Caco-2 (cell line): ENCODE measurements around the gene GRB10. TPM values are rescaled to one million over a fixed set of nuclear protein-coding genes. Genes with fewer than 3 reads are reported as not detected.

ENCODE experiments used
- BruUV-seq: library from RNA; stranded (reverse); fragments of 400-500 nt; replicated peaks from 2 replicates; lab custom pipeline; 2021; lab: Mats Ljungman, UMichigan
- CTCF ChIA-PET: fragments of 300-600 bp; sonication (Branson Sonifier 250); formaldehyde crosslinking; loops from one replicate; lab custom pipeline; 2022; ENCODE audit warnings: antibody characterized with exemption; lab: Charles Lee
- POLR2A ChIA-PET: fragments of 300-600 bp; sonication (Branson Sonifier 250); formaldehyde crosslinking; loops from one replicate; lab custom pipeline; 2022; ENCODE audit warnings: antibody characterized with exemption; lab: Charles Lee
- DNase-seq, 2 experiments: peaks; one replicate each; pipeline versions ENCODE4 v3.0.0 to v3.0.0-alpha.2; 2020 to 2022
- H3K27me3 ChIP-seq: replicated peaks from 2 replicates; pipeline ENCODE4 v1.6.0; 2011; ENCODE audit warnings: low read length; ENCODE audit not compliant: control insufficient read depth, insufficient read depth
- H3K36me3 ChIP-seq: 2 replicates; pipeline ENCODE4 v1.5.1; 2011; ENCODE audit warnings: low read length; ENCODE audit not compliant: control insufficient read depth, insufficient read depth
- H3K4me1 ChIP-seq: fragments of 250-450 bp; sonication (Bioruptor Pico); 2 replicates; pipeline ENCODE4 v1.5.1; 2020; ENCODE audit warnings: mild to moderate bottlenecking
- H3K4me3 ChIP-seq: 2 replicates; pipeline ENCODE4 v1.5.1; 2011; ENCODE audit warnings: low read depth, mild to moderate bottlenecking, control low read depth, low read length
- H3K9me3 ChIP-seq: fragments of 250-450 bp; sonication (Bioruptor Pico); 2 replicates; pipeline ENCODE4 v1.5.1; 2020; ENCODE audit warnings: mild to moderate bottlenecking, moderate library complexity
- H3K27ac Mint-ChIP-seq: one replicate; pipeline ENCODE4 v1.8.0; 2022; ENCODE audit warnings: mixed read lengths; ENCODE audit not compliant: unreplicated experiment
- H3K27me3 Mint-ChIP-seq: one replicate; pipeline ENCODE4 v1.8.0; 2022; ENCODE audit warnings: mixed read lengths; ENCODE audit not compliant: insufficient read depth, unreplicated experiment
- H3K36me3 Mint-ChIP-seq: one replicate; pipeline ENCODE4 v1.8.0; 2022; ENCODE audit warnings: mild to moderate bottlenecking, mixed read lengths; ENCODE audit not compliant: insufficient read depth, unreplicated experiment
- H3K4me1 Mint-ChIP-seq: one replicate; pipeline ENCODE4 v1.8.0; 2022; ENCODE audit warnings: low read depth, mixed read lengths; ENCODE audit not compliant: unreplicated experiment
- H3K4me3 Mint-ChIP-seq: one replicate; pipeline ENCODE4 v1.8.0; 2022; ENCODE audit warnings: mild to moderate bottlenecking, moderate library complexity, mixed read lengths; ENCODE audit not compliant: unreplicated experiment
- H3K9me3 Mint-ChIP-seq: one replicate; pipeline ENCODE4 v1.8.0; 2022; ENCODE audit warnings: mixed read lengths; ENCODE audit not compliant: unreplicated experiment
- intact Hi-C: fragments of 100-400 bp; cut with micrococcal nuclease; formaldehyde crosslinking; loops from one replicate; pipeline ENCODE4 v1.10.0; 2022; ENCODE audit not compliant: unreplicated experiment
- total RNA-seq: library from RNA; stranded (reverse); gene quantifications from 2 replicates; pipeline ENCODE4 v1.2.3, GENCODE V29; 2022
- TF ChIP-seq, protein P1 (sequence below), 2 experiments: fragments of 200-600 bp in 1 of 2; IDR thresholded peaks; 1 replicate in 1 of 2; 2 replicates in 1 of 2; pipeline versions ENCODE4 v1.5.1 to v1.8.0; 2011 to 2022; ENCODE audit warnings: antibody characterized with exemption in 1 of 2, control low read depth in 1 of 2, inconsistent platforms in 1 of 2, low read depth in 1 of 2, low read length in 1 of 2, mild to moderate bottlenecking in 1 of 2, moderate library complexity in 1 of 2; ENCODE audit not compliant: insufficient read depth in 1 of 2, severe bottlenecking in 1 of 2, unreplicated experiment in 1 of 2

GRB10 gene
- total RNA-seq, 1 experiment from 2014 or later, result 79.3 TPM

DNA sequence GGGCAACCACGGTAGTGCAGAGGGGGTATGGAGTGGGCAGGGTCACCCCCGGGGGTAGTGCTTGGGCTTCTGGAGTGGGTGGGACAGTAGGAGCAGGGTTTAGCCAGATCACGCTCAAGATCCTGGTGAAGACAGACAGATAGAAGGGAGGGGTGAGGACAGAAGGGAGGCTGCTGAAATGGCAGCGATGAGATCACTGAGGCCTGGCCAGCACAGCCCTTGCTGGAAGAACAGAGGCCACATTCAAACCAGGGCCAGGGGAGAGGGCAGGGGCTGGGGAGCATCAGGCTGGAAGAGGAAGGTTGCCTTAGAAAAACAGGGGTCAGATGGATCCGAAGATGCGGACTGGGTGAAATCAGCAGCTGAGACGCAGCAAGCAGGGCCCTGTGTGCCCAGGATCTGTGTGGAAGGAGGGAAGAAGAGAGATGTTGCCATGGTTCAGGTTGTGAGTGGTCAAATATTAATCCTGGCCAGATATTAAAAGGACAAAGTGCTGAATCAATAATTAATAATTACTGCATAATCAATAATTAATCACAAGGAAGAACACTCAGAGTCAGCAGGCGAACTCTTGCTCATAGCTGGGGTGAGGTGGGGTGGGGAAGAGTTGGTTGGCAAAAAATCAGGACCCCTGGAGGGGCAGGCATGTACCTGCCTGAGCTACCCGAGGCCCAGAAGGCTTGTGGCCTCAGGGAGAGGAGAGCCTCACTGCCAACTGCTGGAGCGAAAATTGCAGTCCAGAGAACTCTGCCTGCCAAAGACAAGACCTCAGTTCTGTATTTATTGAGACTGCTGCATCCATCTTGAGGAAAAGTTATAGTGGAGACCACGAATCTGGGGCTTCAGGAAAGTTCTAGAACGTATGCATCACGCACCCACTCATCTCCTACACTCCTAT, 105.7 kb downstream of the GRB10 start:
- no peaks in the 10 kb centered on the region for H3K9me3 ChIP-seq
- TF ChIP-seq, protein P1, sequence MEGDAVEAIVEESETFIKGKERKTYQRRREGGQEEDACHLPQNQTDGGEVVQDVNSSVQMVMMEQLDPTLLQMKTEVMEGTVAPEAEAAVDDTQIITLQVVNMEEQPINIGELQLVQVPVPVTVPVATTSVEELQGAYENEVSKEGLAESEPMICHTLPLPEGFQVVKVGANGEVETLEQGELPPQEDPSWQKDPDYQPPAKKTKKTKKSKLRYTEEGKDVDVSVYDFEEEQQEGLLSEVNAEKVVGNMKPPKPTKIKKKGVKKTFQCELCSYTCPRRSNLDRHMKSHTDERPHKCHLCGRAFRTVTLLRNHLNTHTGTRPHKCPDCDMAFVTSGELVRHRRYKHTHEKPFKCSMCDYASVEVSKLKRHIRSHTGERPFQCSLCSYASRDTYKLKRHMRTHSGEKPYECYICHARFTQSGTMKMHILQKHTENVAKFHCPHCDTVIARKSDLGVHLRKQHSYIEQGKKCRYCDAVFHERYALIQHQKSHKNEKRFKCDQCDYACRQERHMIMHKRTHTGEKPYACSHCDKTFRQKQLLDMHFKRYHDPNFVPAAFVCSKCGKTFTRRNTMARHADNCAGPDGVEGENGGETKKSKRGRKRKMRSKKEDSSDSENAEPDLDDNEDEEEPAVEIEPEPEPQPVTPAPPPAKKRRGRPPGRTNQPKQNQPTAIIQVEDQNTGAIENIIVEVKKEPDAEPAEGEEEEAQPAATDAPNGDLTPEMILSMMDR (IDR thresholded peaks at IDR 0.05; ENCODE audit: insufficient read depth in 1 of 2, low read depth in 1 of 2, low read length in 1 of 2, severe bottlenecking in 1 of 2, unreplicated experiment in 1 of 2), result no peak
- peaks cover 22% of the 10 kb centered on the region for H3K36me3 Mint-ChIP-seq
- H3K27me3 Mint-ChIP-seq, result no peaks in the 10 kb centered on the region
- H3K4me1 Mint-ChIP-seq, result no peaks in the 10 kb centered on the region
- no peak overlapping the region for H3K4me3 ChIP-seq
- ChIA-PET POLR2A (interaction anchor here (0.6 kb wide), 1 partner anchor 25 kb away, joined by 9 read pairs; no protein-coding TSS in a partner anchor), CTCF (no interaction called here)
- no peak overlapping the region for H3K4me3 Mint-ChIP-seq
- no peaks in the 10 kb centered on the region for H3K27me3 ChIP-seq
- H3K4me1 ChIP-seq, result no peaks in the 10 kb centered on the region
- no peak for DNase-seq
- intact Hi-C loops, result loop anchor here (5.0 to 10.0 kb wide), 2 partner anchors 35 to 472 kb away; no protein-coding TSS in a partner anchor
- H3K27ac Mint-ChIP-seq, result peak overlapping the region; percentile 19
- BruUV-seq, result no TSS peak
- H3K36me3 ChIP-seq, result no peaks in the 10 kb centered on the region
- H3K9me3 Mint-ChIP-seq, result no peaks in the 10 kb centered on the region

- CTCF ChIA-PET, result no interaction called here
- no peaks in the 10 kb centered on the region for H3K27me3 ChIP-seq
- no peak overlapping the region for H3K4me3 ChIP-seq
- no peaks in the 10 kb centered on the region for H3K36me3 ChIP-seq
- POLR2A ChIA-PET, result interaction anchor here (0.6 kb wide), 1 partner anchor 25 kb away, joined by 9 read pairs; no protein-coding TSS in a partner anchor
- H3K4me1 Mint-ChIP-seq, result no peaks in the 10 kb centered on the region
- H3K9me3 Mint-ChIP-seq, result no peaks in the 10 kb centered on the region
- no peaks in the 10 kb centered on the region for H3K4me1 ChIP-seq
- peaks cover 29% of the 10 kb centered on the region for H3K36me3 Mint-ChIP-seq
- no peak overlapping the region for H3K4me3 Mint-ChIP-seq
- no peaks in the 10 kb centered on the region for H3K27me3 Mint-ChIP-seq
- TF ChIP-seq, protein P1 (IDR thresholded peaks at IDR 0.05; ENCODE audit: insufficient read depth in 1 of 2, low read depth in 1 of 2, low read length in 1 of 2, severe bottlenecking in 1 of 2, unreplicated experiment in 1 of 2), result no peak
- H3K27ac Mint-ChIP-seq, result peak overlapping the region; percentile 19
- no peaks in the 10 kb centered on the region for H3K9me3 ChIP-seq
- BruUV-seq, result no TSS peak
- no peak for DNase-seq
- intact Hi-C loops, result loop anchor here (5.0 to 10.0 kb wide), 2 partner anchors 34 to 471 kb away; no protein-coding TSS in a partner anchor
Measured at GRCh38 chr7:50676079-50676478, 106.6 kb downstream of the GRB10 start.

DNA sequence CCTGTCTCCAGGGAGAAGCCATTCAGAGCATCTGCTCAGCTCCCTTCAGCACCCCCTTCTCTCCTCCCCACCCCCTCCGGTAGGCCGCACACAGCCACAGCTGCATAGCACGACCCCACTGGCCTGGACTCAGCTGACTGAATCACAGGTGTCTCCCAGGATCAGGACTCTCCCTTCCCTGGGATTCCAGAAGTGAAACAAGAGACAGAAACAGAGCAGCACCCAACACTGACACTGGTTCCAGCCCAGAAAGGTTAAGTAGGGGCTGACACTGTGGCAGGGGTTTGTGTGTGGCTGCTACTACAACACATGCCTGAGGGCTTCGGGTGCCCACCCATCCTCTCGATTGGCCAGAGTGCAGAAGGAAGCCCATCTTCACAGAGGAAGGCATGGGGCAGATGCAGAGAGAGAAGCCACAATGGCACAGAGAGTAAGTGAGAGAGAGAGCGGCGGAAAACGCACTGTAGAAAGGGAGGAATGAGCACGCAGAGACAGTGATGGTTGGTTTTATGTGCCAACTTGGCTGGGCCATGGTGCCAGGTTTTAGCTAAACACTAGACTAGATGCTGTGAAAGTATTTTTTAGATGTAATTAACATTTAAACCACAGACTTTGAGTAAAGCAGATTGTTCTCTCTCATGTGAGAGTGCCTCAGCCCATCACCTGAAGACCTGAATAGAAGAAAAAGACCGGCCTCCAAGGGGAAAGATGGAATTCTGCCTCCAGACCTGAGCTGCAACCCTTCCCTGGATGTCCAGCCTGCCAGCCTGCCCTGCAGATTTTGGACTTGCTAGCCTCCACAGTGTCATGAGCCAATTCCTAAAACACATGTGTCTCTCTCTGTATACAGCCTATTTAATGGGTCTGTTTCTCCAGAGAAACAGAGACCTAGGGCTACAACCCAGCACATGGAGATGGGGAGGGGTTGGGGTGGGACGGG, 107.5 kb downstream of the GRB10 start:
- Mint-ChIP-seq H3K9me3 (no peaks in the 10 kb centered on the region), H3K36me3 (peaks cover 36% of the 10 kb centered on the region), H3K27me3 (no peaks in the 10 kb centered on the region), H3K27ac (no peak overlapping the region), H3K4me3 (no peak overlapping the region), H3K4me1 (no peaks in the 10 kb centered on the region)
- Histone ChIP-seq H3K27me3 (no peaks in the 10 kb centered on the region), H3K4me1 (peaks cover 3% of the 10 kb centered on the region; the same call in 1 of the 2 replicates), H3K9me3 (no peaks in the 10 kb centered on the region), H3K4me3 (no peak overlapping the region), H3K36me3 (no peaks in the 10 kb centered on the region)
- no peak for DNase-seq
- CTCF ChIA-PET, result no interaction called here
- TF ChIP-seq, protein P1 (IDR thresholded peaks at IDR 0.05; ENCODE audit: insufficient read depth in 1 of 2, low read depth in 1 of 2, low read length in 1 of 2, severe bottlenecking in 1 of 2, unreplicated experiment in 1 of 2), result no peak
- POLR2A ChIA-PET, result no interaction called here
- intact Hi-C loops, result loop anchor here (5.0 to 10.0 kb wide), 2 partner anchors 33 to 470 kb away; no protein-coding TSS in a partner anchor
- BruUV-seq, result no TSS peak
